Adrenal gland (tissue), 12 donors: ENCODE measurements around the gene TBC1D30. TPM values are rescaled to one million over a fixed set of nuclear protein-coding genes. Genes with fewer than 3 reads are reported as not detected.

Experiments
- DNase-seq, 7 donors: peaks; one replicate each; pipeline ENCODE4 v3.0.0-alpha.2; 2019 to 2020
- H3K27ac ChIP-seq, 5 donors: fragments of 200-600 bp; sonication (generic) in 4 of 5; 1 replicate in 3 of 5; 2 replicates in 2 of 5; pipeline versions ENCODE4 v1.5.1 to v1.8.0; 2016 to 2020; ENCODE audit warnings: mild to moderate bottlenecking in 1 of 5
- H3K27me3 ChIP-seq: fragments of 200-600 bp; 2 replicates; pipeline ENCODE4 v1.8.0; 2021
- H3K36me3 ChIP-seq, 2 donors: fragments of 200-600 bp; replicated peaks in 1 of 2; 1 replicate in 1 of 2; 2 replicates in 1 of 2; pipeline versions ENCODE4 v1.5.1 to v1.8.0; 2018 to 2022
- H3K4me1 ChIP-seq, 2 donors: fragments of 200-600 bp; replicated peaks in 1 of 2; 1 replicate in 1 of 2; 2 replicates in 1 of 2; pipeline versions ENCODE4 v1.5.1 to v1.8.0; 2018 to 2021
- H3K4me3 ChIP-seq, 4 donors: fragments of 200-600 bp; sonication (generic) in 3 of 4; one replicate each; pipeline ENCODE4 v1.5.1; 2016 to 2018
- H3K9me3 ChIP-seq, 3 donors: fragments of 200-600 bp; sonication (generic) in 1 of 3; replicated peaks in 1 of 3; 1 replicate in 2 of 3; 2 replicates in 1 of 3; pipeline versions ENCODE4 v1.5.1 to v1.8.0; 2016 to 2021
- POLR2A ChIP-seq, 2 donors: fragments of 450-650 bp; IDR thresholded peaks; one replicate each; pipeline ENCODE4 v1.6.1; 2017; ENCODE audit warnings: antibody characterized with exemption in 2 of 2, mild to moderate bottlenecking in 2 of 2, moderate library complexity in 1 of 2
- WGBS, 4 donors: extraction: QIAGEN DNeasy Blood & Tissue Kit in 2 of 4; methylation state at CpG; one replicate each; pipeline versions ENCODE4 v1.1.5 to v1.1.7; 2013 to 2017; 5-methylcytosine and 5-hydroxymethylcytosine counted together
- intact Hi-C, 2 donors: fragments of 100-400 bp; cut with DNase I; formaldehyde crosslinking; loops; one replicate each; pipeline versions ENCODE4 v1.14.1 to v1.15.0; 2022 to 2023
- polyA plus RNA-seq, 3 donors: library from polyadenylated mRNA; stranded (reverse); fragments of 200-250 nt in 2 of 3; fragments of 350-450 nt in 1 of 3; fragmentation: Illumina TruSeq in 1 of 3; extraction: RNeasy Lipid Tissue Mini Kit (QIAGEN cat#74804) in 1 of 3; gene quantifications; one replicate each; pipeline ENCODE4 v1.2.3, GENCODE V29; 2013 to 2014
- total RNA-seq, 9 donors: library from RNA; depleted of rRNA in 4 of 9; stranded (reverse); fragments of >200 nt in 4 of 9; fragments of 120-200 nt in 1 of 9; fragmentation: NEBNext Ultra II Directional in 1 of 9; extraction: Animal tissue kit (Norgen Biotek cat#: 25700) in 1 of 9; gene quantifications; one replicate each; pipeline versions ENCODE4 v1.1.0 to v1.2.4, GENCODE V29; 2013 to 2023
- TF ChIP-seq, protein P1 (sequence below), 6 experiments: fragments of 450-650 bp in 4 of 6; fragments of 200-600 bp in 2 of 6; sonication (generic) in 1 of 6; IDR thresholded peaks; 1 replicate in 5 of 6; 2 replicates in 1 of 6; pipeline versions ENCODE4 v1.5.1 to v1.8.0; 2016 to 2021; ENCODE audit warnings: antibody characterized with exemption in 6 of 6, mild to moderate bottlenecking in 2 of 6, moderate library complexity in 1 of 6
- donor health status: healthy with polysubstance abuse.
- donor health status: Bipolar disorder and iron deficiency.
- donor health status: DM: yes; HTN: yes; CAD: no.
- donor health status: DM: no; HTN: no; CAD: no.
- donor health status: DM: no; HTN: no; CAD: no.
- donor health status: DM: yes; HTN: yes; CAD: no.

Gene TBC1D30
- total and polyA plus RNA-seq, 12 donors: 1.2 to 13.3 (median 3.9) TPM

DNA sequence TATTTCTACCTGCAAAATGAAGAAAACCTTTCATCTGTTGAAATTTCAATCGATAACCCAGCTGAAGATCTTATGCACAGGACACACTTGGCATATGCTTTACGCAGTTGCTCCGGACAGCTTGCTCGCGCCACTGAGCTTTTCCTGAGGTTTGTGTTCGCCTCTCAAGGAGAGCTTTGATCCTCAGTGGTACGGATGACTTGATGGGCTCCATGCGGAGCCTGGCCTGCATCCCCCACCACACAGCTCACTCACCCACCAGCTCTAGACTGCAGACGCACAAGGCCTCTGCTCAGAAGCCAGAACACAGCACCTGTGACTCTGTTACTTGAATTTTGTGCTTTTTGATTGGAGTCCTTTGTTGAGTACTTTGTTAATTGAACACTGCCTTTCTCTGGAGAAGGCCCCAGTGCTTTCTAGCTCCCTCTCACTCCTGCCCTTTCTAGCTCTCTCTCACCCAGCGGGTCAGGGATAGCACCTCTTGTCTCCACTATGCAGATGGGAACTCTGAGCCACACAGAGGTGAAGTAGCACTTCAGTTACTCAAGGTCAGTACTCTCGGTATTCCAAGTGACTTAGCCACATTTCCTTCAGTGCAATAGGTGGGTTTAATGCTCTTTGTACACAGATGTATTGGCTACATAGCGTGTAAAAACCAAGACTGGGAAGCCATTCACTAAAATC, 52.1 kb downstream of the TBC1D30 start:
- H3K27me3 ChIP-seq: no peaks in the 10 kb centered on the region
- no peaks in the 10 kb centered on the region for H3K9me3 ChIP-seq
- no peak overlapping the region for H3K27ac ChIP-seq
- intact Hi-C loops: no loop called here
- H3K4me3 ChIP-seq: no peak overlapping the region
- no peaks in the 10 kb centered on the region for H3K36me3 ChIP-seq
- no peaks in the 10 kb centered on the region for H3K4me1 ChIP-seq
- no peak for DNase-seq
- WGBS, 4 donors: 91 to 94% (median 93%) methylated on average over 12 of the region's 12 CpGs
- no peak for TF ChIP-seq POLR2A (IDR thresholded peaks at IDR 0.05)
- TF ChIP-seq, protein P1, sequence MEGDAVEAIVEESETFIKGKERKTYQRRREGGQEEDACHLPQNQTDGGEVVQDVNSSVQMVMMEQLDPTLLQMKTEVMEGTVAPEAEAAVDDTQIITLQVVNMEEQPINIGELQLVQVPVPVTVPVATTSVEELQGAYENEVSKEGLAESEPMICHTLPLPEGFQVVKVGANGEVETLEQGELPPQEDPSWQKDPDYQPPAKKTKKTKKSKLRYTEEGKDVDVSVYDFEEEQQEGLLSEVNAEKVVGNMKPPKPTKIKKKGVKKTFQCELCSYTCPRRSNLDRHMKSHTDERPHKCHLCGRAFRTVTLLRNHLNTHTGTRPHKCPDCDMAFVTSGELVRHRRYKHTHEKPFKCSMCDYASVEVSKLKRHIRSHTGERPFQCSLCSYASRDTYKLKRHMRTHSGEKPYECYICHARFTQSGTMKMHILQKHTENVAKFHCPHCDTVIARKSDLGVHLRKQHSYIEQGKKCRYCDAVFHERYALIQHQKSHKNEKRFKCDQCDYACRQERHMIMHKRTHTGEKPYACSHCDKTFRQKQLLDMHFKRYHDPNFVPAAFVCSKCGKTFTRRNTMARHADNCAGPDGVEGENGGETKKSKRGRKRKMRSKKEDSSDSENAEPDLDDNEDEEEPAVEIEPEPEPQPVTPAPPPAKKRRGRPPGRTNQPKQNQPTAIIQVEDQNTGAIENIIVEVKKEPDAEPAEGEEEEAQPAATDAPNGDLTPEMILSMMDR (IDR thresholded peaks at IDR 0.05): no peak

DNA sequence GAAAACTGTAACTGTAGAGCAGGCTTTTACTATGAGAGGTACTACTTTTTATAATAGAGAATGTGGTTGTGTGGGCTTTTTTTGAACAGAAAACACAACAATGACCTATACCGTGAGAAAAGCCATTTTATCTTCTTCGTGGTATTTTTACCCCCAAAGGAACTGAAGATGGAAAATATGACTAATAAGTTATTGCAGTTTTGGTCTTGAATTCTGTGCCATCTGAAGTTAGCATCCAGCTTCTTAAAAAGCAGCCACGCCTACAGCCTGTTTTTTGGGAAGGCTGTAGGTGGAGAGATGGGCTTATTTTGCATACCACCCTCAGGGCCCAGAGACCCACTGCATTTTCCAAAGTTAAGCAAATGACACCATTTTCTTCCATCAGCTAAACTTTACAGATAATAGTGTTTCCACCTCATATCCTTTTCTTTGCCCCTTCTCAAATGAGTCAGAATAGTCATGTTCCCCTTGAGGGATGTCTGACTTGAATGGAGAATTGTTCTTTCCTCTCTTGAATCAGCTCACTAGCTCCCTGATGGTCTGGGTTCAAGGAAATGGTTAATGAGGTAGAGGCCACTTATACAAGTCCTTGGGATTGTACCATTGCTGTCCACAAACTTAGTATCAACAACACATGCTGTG, 53.0 kb downstream of the TBC1D30 start:
- Histone ChIP-seq H3K4me1 (no peaks in the 10 kb centered on the region), H3K36me3 (no peaks in the 10 kb centered on the region), H3K9me3 (no peaks in the 10 kb centered on the region), H3K4me3 (no peak overlapping the region), H3K27me3 (no peaks in the 10 kb centered on the region), H3K27ac (no peak overlapping the region)
- intact Hi-C loops: no loop called here
- TF ChIP-seq POLR2A (IDR thresholded peaks at IDR 0.05): no peak
- TF ChIP-seq, protein P1 (IDR thresholded peaks at IDR 0.05): no peak
- no peak for DNase-seq
- WGBS, 4 donors: 78 to 87% (median 85%) methylated on average over 3 of the region's 3 CpGs

DNA sequence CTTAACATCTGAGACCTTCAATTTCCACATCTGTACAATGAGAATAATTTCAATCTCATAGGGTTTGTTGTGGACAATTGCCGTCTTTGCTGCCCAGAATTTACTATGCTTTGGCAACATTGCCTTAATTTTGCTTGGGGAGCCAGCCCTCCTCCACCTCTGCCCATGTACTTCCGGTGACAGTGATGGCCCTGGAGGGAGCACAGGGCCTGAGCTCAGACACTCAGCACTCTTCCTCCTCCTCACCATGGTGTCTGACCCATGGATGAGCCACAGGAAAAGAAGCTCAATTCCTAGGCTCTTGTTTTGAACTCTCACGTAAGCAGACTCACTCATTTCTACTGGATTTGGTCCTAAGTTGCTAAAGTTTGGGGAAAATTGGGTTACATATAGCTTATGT, 58.2 kb downstream of the TBC1D30 start:
- DNase-seq: no peak
- H3K4me3 ChIP-seq: no peak overlapping the region
- WGBS, 4 donors: 80 to 100% (median 91%) methylated on average over 3 of the region's 3 CpGs
- no peaks in the 10 kb centered on the region for H3K4me1 ChIP-seq
- TF ChIP-seq POLR2A (IDR thresholded peaks at IDR 0.05): no peak
- TF ChIP-seq, protein P1 (IDR thresholded peaks at IDR 0.05): no peak
- no peaks in the 10 kb centered on the region for H3K9me3 ChIP-seq
- H3K27ac ChIP-seq: no peak overlapping the region
- intact Hi-C loops: no loop called here
- no peaks in the 10 kb centered on the region for H3K36me3 ChIP-seq
- no peaks in the 10 kb centered on the region for H3K27me3 ChIP-seq

DNA sequence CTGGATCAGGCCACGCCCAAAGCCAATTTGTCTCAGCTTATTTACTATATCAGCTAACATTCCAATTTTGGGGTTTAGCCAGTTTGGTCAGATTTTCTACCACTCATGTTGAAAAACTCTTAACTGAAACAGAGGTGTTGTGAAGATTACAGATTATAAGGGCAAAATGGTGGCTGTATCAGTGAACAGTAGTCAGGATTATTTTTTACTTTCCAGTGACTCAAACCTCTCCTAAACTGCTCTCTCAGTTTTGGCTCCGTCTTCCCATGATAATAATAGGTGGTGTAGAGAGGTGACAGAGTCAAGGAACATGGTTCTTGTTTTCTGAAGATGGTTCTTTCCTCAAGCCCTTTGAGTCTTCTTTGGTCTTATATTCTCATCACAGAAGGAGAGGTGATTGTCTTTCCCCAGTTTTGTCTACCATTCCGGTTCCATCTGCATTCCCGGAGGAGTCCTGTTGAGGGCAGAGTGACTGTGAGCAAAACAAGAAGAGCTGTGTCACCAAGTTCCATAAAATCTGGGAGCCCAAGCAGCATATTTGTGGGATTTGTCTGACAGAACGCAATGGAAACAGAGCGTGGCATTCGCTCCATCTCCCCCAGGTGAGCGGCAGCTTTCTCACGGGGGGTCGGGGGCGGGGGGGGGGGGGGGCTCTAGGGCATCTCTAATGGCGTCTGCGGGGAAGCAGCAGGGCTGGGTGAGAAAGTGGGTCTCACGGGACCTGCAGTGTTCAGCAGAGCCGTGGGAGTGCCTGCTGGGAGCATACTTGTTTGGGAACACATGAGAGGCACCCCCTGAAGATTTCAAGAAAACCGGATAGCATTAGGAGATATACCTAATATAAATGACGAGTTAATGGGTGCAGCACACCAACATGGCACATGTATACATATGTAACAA, 59.1 kb downstream of the TBC1D30 start:
- H3K4me1 ChIP-seq: no peaks in the 10 kb centered on the region
- no peaks in the 10 kb centered on the region for H3K27me3 ChIP-seq
- TF ChIP-seq, protein P1 (IDR thresholded peaks at IDR 0.05): no peak
- TF ChIP-seq POLR2A (IDR thresholded peaks at IDR 0.05): no peak
- H3K27ac ChIP-seq: no peak overlapping the region
- no peaks in the 10 kb centered on the region for H3K9me3 ChIP-seq
- intact Hi-C loops: no loop called here
- H3K36me3 ChIP-seq: no peaks in the 10 kb centered on the region
- no peak for DNase-seq
- no peak overlapping the region for H3K4me3 ChIP-seq
- WGBS, 4 donors: 68 to 79% (median 76%) methylated on average over 16 to 17 of the region's 17 CpGs
